Measurements from ENCODE around the gene APBA3. TPM values are rescaled to one million over a fixed set of nuclear protein-coding genes. Genes with fewer than 3 reads are reported as not detected.

The APBA3 gene
- total and polyA plus RNA-seq, 2 donors (not counting 1 experiment from before 2014, with no cell fraction given), result 2.7 to 22.3 TPM

GRCh38 chr19:3737487-3738205 lies 23.8 kb downstream of the APBA3 start:
- Histone ChIP-seq H2AFZ (ENCODE audit: low read length) (no peak overlapping the region), H3K4me1 (ENCODE audit: control insufficient read depth, extremely low read depth, insufficient read depth, low read length) (no peaks in the 10 kb centered on the region), H3K9me3 (ENCODE audit: control insufficient read depth, insufficient read depth, low read depth, low read length) (no peaks in the 10 kb centered on the region), H3K27me3 (ENCODE audit: control insufficient read depth, insufficient read depth, low read length) (no peaks in the 10 kb centered on the region), H3K4me3 (replicated peaks in 1 of 4; ENCODE audit: control extremely low read depth in 1 of 4, insufficient read depth in 1 of 4, low read depth in 3 of 4, low read length in 4 of 4) (no peak overlapping the region), H3K79me2 (ENCODE audit: control insufficient read depth, insufficient read depth, low read length) (no peaks in the 10 kb centered on the region), H3K9ac (ENCODE audit: insufficient read depth, low read length) (no peak overlapping the region), H3K27ac (ENCODE audit: insufficient read depth, low read length) (no peak overlapping the region), H3K36me3 (ENCODE audit: control insufficient read depth, insufficient read depth, low read length) (no peaks in the 10 kb centered on the region), H4K20me1 (ENCODE audit: control insufficient read depth, extremely low read depth, insufficient read depth, low read length) (no peaks in the 10 kb centered on the region), H3K4me2 (ENCODE audit: extremely low read depth, insufficient read depth, low read length) (no peak overlapping the region)
- TF ChIP-seq CTCF (conservative IDR thresholded peaks at IDR 0.05 in 1 of 2, IDR thresholded peaks at IDR 0.05 in 1 of 2; ENCODE audit: low read depth in 1 of 2, low read length in 2 of 2), result no peak
- no peak for TF ChIP-seq EZH2 (IDR thresholded peaks at IDR 0.05; ENCODE audit: low read length, missing control alignments)
- peak in 1 of 2 donors; percentile 8 for DNase-seq (ENCODE audit: low read depth in 2 of 2)

GRCh38 chr19:3736106-3736724 lies 25.3 kb downstream of the APBA3 start:
- H3K4me2 ChIP-seq (ENCODE audit: extremely low read depth, insufficient read depth, low read length), result no peak overlapping the region
- H2AFZ ChIP-seq (ENCODE audit: low read length), result no peak overlapping the region
- no peak for DNase-seq (ENCODE audit: low read depth in 2 of 2)
- TF ChIP-seq EZH2 (IDR thresholded peaks at IDR 0.05; ENCODE audit: low read length, missing control alignments) (no peak), CTCF (conservative IDR thresholded peaks at IDR 0.05 in 1 of 2, IDR thresholded peaks at IDR 0.05 in 1 of 2; ENCODE audit: low read depth in 1 of 2, low read length in 2 of 2) (no peak)
- H3K4me1 ChIP-seq (ENCODE audit: control insufficient read depth, extremely low read depth, insufficient read depth, low read length), result no peaks in the 10 kb centered on the region
- no peaks in the 10 kb centered on the region for H3K36me3 ChIP-seq (ENCODE audit: control insufficient read depth, insufficient read depth, low read length)
- no peaks in the 10 kb centered on the region for H3K9me3 ChIP-seq (ENCODE audit: control insufficient read depth, insufficient read depth, low read depth, low read length)
- no peaks in the 10 kb centered on the region for H3K27me3 ChIP-seq (ENCODE audit: control insufficient read depth, insufficient read depth, low read length)
- H3K9ac ChIP-seq (ENCODE audit: insufficient read depth, low read length), result no peak overlapping the region
- no peaks in the 10 kb centered on the region for H3K79me2 ChIP-seq (ENCODE audit: control insufficient read depth, insufficient read depth, low read length)
- H3K27ac ChIP-seq (ENCODE audit: insufficient read depth, low read length), result no peak overlapping the region
- H4K20me1 ChIP-seq (ENCODE audit: control insufficient read depth, extremely low read depth, insufficient read depth, low read length), result no peaks in the 10 kb centered on the region
- no peak overlapping the region for H3K4me3 ChIP-seq (replicated peaks in 1 of 4; ENCODE audit: control extremely low read depth in 1 of 4, insufficient read depth in 1 of 4, low read depth in 3 of 4, low read length in 4 of 4)

- no peak overlapping the region for H3K4me3 ChIP-seq (replicated peaks in 1 of 4; ENCODE audit: control extremely low read depth in 1 of 4, insufficient read depth in 1 of 4, low read depth in 3 of 4, low read length in 4 of 4)
- TF ChIP-seq CTCF (conservative IDR thresholded peaks at IDR 0.05 in 1 of 2, IDR thresholded peaks at IDR 0.05 in 1 of 2; ENCODE audit: low read depth in 1 of 2, low read length in 2 of 2) (no peak), EZH2 (IDR thresholded peaks at IDR 0.05; ENCODE audit: low read length, missing control alignments) (no peak)
- no peaks in the 10 kb centered on the region for H3K79me2 ChIP-seq (ENCODE audit: control insufficient read depth, insufficient read depth, low read length)
- no peaks in the 10 kb centered on the region for H3K4me1 ChIP-seq (ENCODE audit: control insufficient read depth, extremely low read depth, insufficient read depth, low read length)
- no peaks in the 10 kb centered on the region for H3K27me3 ChIP-seq (ENCODE audit: control insufficient read depth, insufficient read depth, low read length)
- H3K4me2 ChIP-seq (ENCODE audit: extremely low read depth, insufficient read depth, low read length), result no peak overlapping the region
- H3K36me3 ChIP-seq (ENCODE audit: control insufficient read depth, insufficient read depth, low read length), result no peaks in the 10 kb centered on the region
- no peaks in the 10 kb centered on the region for H4K20me1 ChIP-seq (ENCODE audit: control insufficient read depth, extremely low read depth, insufficient read depth, low read length)
- H3K9me3 ChIP-seq (ENCODE audit: control insufficient read depth, insufficient read depth, low read depth, low read length), result no peaks in the 10 kb centered on the region
- no peak for DNase-seq (ENCODE audit: low read depth in 2 of 2)
- H2AFZ ChIP-seq (ENCODE audit: low read length), result no peak overlapping the region
- H3K27ac ChIP-seq (ENCODE audit: insufficient read depth, low read length), result no peak overlapping the region
- H3K9ac ChIP-seq (ENCODE audit: insufficient read depth, low read length), result no peak overlapping the region
These were observed 27.2 kb downstream of the APBA3 start for GRCh38 chr19:3734310-3734600.
